ENCODE measurements around the gene EFTUD2.

The EFTUD2 gene

GRCh38 chr17:44910231-44911106 is 11.2 kb upstream of the EFTUD2 start:
- DNase-seq, result no peak

- DNase-seq, result peak; percentile 24
Observed at GRCh38 chr17:44909681-44910144, 10.5 kb upstream of the EFTUD2 start.

GRCh38 chr17:44908761-44909326 is 9.6 kb upstream of the EFTUD2 start:
- DNase-seq, result no peak

- DNase-seq, result no peak
Observed at GRCh38 chr17:44907729-44908470, 8.7 kb upstream of the EFTUD2 start.

- no peak for DNase-seq
Observed at GRCh38 chr17:44906763-44907728, 7.8 kb upstream of the EFTUD2 start.

- DNase-seq, result peak; percentile 17
Observed at GRCh38 chr17:44906010-44906646, 6.9 kb upstream of the EFTUD2 start.

- DNase-seq, result no peak
Observed at GRCh38 chr17:44905006-44906000, 6.1 kb upstream of the EFTUD2 start.

- DNase-seq, result no peak
Observed at GRCh38 chr17:44904001-44904984, 5.0 kb upstream of the EFTUD2 start.

GRCh38 chr17:44903012-44903685 is 3.9 kb upstream of the EFTUD2 start:
- DNase-seq, result no peak

- no peak for DNase-seq
Observed at GRCh38 chr17:44902135-44902760, 3.0 kb upstream of the EFTUD2 start.

- peak; percentile 56 for DNase-seq
Observed at GRCh38 chr17:44901411-44901921, 2.2 kb upstream of the EFTUD2 start.

GRCh38 chr17:44900894-44901293 is 1.6 kb upstream of the EFTUD2 start:
- peak; percentile 22 for DNase-seq

GRCh38 chr17:44898768-44899073 is 524 bp downstream of the EFTUD2 start:
- peak; percentile 54 for DNase-seq

- DNase-seq, result no peak
Observed at GRCh38 chr17:44894642-44895041, 4.6 kb downstream of the EFTUD2 start.

- no peak for DNase-seq
Observed at GRCh38 chr17:44892250-44892649, 7.0 kb downstream of the EFTUD2 start.

- DNase-seq, result no peak
Observed at GRCh38 chr17:44889003-44889402, 10.2 kb downstream of the EFTUD2 start.

- DNase-seq, result no peak
Observed at GRCh38 chr17:44887971-44888954, 11.0 kb downstream of the EFTUD2 start.
